Measurements from ENCODE around the gene PTGR3.

Gene PTGR3

DNA sequence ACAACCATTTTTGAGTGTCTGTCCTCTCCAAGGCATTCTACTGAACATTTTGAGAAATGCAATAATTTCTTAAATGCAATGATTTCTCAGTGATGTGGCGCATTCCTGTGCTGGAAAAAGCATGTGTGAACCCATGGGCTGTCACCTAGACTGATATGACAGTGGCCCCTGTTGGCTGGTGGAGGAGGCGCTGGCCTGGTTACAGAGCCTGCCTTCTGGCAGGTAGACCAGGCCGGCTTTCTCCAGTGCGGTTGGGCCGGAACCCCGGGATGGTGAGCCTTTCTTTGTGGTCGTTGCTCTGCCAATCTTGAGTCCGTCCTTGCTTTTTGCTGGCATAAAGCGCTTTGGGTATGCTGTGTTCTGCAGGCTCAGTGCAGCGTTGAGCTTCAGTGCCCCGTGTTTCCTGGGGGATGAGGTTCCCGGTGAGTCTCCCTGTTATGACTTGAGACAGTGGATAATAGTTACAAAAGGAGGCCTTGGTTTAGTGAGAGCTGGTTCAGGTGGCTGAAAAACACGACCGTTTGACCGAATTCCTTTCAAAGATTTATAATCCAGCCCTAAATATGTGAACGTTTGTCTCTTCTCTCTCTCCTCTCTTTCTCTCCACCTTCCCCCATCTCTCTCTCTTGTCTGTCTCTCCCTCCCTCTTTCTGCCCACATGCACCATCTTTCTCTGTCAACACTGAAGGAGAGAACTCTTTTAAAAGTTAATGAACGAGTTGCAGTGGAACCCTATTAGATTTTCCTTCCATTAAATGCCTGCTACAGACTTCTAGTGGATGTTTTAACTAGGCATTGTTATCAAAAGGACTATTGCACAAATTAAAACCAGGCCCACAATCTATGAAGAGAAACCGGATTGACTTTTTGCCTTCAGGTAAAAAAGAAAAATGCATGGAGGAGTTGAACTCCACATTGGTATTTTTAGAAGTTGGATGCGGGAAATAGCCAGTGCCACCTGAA is 35.7 kb upstream of the PTGR3 start:
- peaks cover 2% of the 10 kb centered on the region for H3K36me3 Mint-ChIP-seq
- H3K4me3 Mint-ChIP-seq: no peak overlapping the region
- H3K27me3 Mint-ChIP-seq: no peaks in the 10 kb centered on the region
- peaks cover 92% of the 10 kb centered on the region for H3K4me1 Mint-ChIP-seq
- peak overlapping the region; percentile 25 for H3K27ac Mint-ChIP-seq
- no peaks in the 10 kb centered on the region for H3K9me3 Mint-ChIP-seq

DNA sequence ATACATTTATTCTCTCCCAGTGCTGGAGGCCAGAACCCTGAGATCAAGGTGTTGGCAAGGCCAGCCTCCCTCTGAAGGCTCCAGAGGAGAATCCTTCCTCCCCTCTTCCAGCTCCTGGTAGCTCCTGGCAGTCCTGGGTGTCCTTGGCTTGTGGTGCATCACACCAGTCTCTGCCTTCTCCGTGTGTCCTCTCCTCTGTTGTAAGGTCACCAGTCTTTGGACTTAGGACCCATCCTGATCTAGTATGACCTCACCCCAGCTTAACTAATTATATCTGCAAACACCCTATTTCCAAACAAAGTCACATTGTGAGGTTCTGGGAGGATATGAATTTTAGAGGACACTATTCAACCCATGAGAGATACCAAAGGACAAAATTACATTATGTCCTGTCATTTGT is 32.8 kb upstream of the PTGR3 start:
- Mint-ChIP-seq H3K27ac (peak overlapping the region; percentile 23), H3K9me3 (no peaks in the 10 kb centered on the region), H3K4me3 (no peak overlapping the region), H3K36me3 (peaks cover 5% of the 10 kb centered on the region), H3K4me1 (peaks cover 80% of the 10 kb centered on the region), H3K27me3 (no peaks in the 10 kb centered on the region)

DNA sequence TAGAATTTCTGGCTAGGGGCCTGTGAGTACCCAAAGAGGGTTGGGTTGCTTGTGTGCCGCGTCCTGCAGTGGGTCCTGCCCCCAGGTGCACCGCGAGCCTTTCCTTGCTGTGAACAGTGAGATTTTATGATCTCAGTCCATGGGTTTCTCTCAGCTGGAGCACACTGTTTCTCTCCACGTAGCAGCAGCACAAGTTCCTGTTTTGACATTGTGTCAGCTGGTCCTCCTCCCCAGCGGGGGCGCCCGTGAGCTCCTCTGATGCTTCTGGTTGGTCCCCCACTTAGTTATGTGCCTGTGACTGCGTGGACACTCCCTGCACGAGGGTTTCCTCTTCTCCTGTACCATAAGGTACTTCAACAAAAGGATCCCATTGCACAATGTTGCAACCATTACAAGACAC is 31.5 kb upstream of the PTGR3 start:
- H3K4me3 Mint-ChIP-seq: no peak overlapping the region
- peaks cover 75% of the 10 kb centered on the region for H3K4me1 Mint-ChIP-seq
- H3K27ac Mint-ChIP-seq: no peak overlapping the region
- H3K27me3 Mint-ChIP-seq: no peaks in the 10 kb centered on the region
- no peaks in the 10 kb centered on the region for H3K9me3 Mint-ChIP-seq
- H3K36me3 Mint-ChIP-seq: peaks cover 5% of the 10 kb centered on the region

- no peaks in the 10 kb centered on the region for H3K27me3 Mint-ChIP-seq
- H3K27ac Mint-ChIP-seq: no peak overlapping the region
- H3K4me3 Mint-ChIP-seq: no peak overlapping the region
- peaks cover 65% of the 10 kb centered on the region for H3K4me1 Mint-ChIP-seq
- no peaks in the 10 kb centered on the region for H3K9me3 Mint-ChIP-seq
- H3K36me3 Mint-ChIP-seq: peaks cover 5% of the 10 kb centered on the region
These were observed 29.8 kb upstream of the PTGR3 start for GRCh38 chr18:75238786-75239185.

GRCh38 chr18:75238100-75238499 is 29.2 kb upstream of the PTGR3 start:
- Mint-ChIP-seq H3K4me1 (peaks cover 63% of the 10 kb centered on the region), H3K27ac (no peak overlapping the region)

GRCh38 chr18:75235896-75236295 is 27.0 kb upstream of the PTGR3 start:
- peaks cover 52% of the 10 kb centered on the region for H3K4me1 Mint-ChIP-seq
- H3K27ac Mint-ChIP-seq: no peak overlapping the region
- peaks cover 4% of the 10 kb centered on the region for H3K36me3 Mint-ChIP-seq
- no peaks in the 10 kb centered on the region for H3K9me3 Mint-ChIP-seq
- no peaks in the 10 kb centered on the region for H3K27me3 Mint-ChIP-seq
- no peak overlapping the region for H3K4me3 Mint-ChIP-seq

More at GRCh38 chr18:75238100-75238499, 29.2 kb upstream of the PTGR3 start:
- Mint-ChIP-seq H3K27me3 (no peaks in the 10 kb centered on the region), H3K4me3 (no peak overlapping the region), H3K36me3 (peaks cover 5% of the 10 kb centered on the region), H3K9me3 (no peaks in the 10 kb centered on the region)

DNA sequence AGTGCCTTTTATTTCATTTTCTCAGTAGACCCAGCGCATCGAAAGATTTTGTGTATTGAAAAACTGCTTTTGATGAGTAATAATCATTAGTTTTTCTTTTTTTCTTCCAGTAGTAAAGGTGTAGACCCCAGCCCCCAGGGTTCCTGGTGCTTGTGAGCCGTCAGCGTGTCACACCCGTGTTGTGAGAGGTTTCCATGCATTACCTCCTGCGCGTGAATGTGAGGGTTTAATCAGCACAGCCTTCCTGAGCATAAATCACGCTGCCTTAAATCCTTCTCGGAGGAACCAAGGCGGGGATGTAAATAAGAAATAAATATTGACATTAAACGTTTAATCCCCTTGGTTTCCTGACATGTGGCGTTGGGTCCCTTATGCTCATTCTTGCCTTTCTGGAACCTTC is 26.0 kb upstream of the PTGR3 start:
- Mint-ChIP-seq H3K27ac (no peak overlapping the region), H3K9me3 (no peaks in the 10 kb centered on the region), H3K36me3 (peaks cover 6% of the 10 kb centered on the region), H3K4me1 (peaks cover 53% of the 10 kb centered on the region), H3K27me3 (no peaks in the 10 kb centered on the region), H3K4me3 (no peak overlapping the region)

DNA sequence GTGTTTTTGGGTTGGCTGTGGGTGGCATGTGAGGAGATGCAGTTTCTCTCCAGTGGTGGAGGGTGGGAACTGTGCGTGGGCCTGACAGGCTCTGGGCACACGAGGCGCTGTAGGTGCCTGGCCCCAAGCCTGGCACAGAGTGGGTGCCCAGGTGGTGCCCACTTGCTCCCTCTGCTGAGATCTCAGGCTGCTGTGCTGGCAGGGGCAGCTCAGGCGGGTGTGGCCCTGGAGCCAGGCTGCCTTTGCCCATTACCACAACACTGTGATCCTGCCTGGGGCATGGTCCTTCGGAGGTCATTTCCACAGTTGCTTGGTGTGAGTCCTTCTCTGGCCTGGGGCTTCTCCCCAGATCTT is 22.1 kb upstream of the PTGR3 start:
- no peak overlapping the region for H3K27ac Mint-ChIP-seq
- H3K27me3 Mint-ChIP-seq: no peaks in the 10 kb centered on the region
- peaks cover 75% of the 10 kb centered on the region for H3K4me1 Mint-ChIP-seq
- H3K36me3 Mint-ChIP-seq: peaks cover 3% of the 10 kb centered on the region
- no peaks in the 10 kb centered on the region for H3K9me3 Mint-ChIP-seq
- H3K4me3 Mint-ChIP-seq: no peak overlapping the region

GRCh38 chr18:75230163-75231052 is 21.5 kb upstream of the PTGR3 start:
- Mint-ChIP-seq H3K4me3 (no peak overlapping the region), H3K27me3 (no peaks in the 10 kb centered on the region), H3K9me3 (no peaks in the 10 kb centered on the region), H3K27ac (peak overlapping the region; percentile 62), H3K36me3 (peaks cover 3% of the 10 kb centered on the region), H3K4me1 (peaks cover 74% of the 10 kb centered on the region)

DNA sequence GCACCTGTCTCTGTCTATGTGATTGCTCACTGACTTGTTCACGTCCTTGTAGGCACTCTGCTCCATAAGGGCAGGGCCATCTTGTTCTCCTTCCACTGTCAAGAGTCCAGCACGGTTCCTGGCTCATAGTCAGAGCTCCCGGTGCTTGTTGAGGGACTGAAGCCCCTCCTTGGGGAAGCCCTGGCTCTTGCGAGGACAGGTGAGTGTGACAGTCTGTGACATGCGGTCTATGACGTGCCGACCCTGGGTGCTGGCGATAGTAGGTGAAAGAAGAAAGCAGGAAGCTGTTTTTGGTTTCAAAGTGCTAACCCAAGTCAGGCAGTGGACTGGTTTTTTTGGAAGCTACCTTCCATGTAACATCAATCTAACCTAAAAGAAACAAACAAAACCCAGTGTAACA is 20.5 kb upstream of the PTGR3 start:
- Mint-ChIP-seq H3K27me3 (no peaks in the 10 kb centered on the region), H3K4me1 (peaks cover 80% of the 10 kb centered on the region), H3K36me3 (peaks cover 3% of the 10 kb centered on the region), H3K27ac (peak overlapping the region; percentile 26), H3K9me3 (no peaks in the 10 kb centered on the region), H3K4me3 (no peak overlapping the region)

DNA sequence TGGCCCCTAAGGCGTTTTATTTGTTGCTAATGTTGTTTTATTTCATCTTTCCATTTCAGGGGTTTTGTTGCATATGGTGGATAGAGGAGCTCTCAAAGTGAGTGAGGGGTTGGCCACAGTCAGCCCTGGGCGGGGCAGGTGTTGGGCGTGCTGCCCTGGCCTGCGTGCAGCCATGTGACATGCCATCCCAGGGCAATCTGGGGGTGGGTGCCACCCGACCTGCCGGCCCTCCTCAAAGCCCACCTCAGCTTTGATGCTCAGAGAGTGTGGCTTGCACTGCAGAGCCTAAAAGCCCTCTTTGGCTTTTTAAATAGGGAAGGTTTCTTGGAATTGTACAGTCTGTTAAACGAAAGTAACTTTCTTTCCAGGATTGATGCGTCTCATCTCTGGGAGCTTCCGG is 20.0 kb upstream of the PTGR3 start:
- Mint-ChIP-seq H3K27ac (no peak overlapping the region), H3K4me1 (peaks cover 81% of the 10 kb centered on the region), H3K9me3 (no peaks in the 10 kb centered on the region), H3K27me3 (no peaks in the 10 kb centered on the region), H3K36me3 (peaks cover 5% of the 10 kb centered on the region), H3K4me3 (no peak overlapping the region)

DNA sequence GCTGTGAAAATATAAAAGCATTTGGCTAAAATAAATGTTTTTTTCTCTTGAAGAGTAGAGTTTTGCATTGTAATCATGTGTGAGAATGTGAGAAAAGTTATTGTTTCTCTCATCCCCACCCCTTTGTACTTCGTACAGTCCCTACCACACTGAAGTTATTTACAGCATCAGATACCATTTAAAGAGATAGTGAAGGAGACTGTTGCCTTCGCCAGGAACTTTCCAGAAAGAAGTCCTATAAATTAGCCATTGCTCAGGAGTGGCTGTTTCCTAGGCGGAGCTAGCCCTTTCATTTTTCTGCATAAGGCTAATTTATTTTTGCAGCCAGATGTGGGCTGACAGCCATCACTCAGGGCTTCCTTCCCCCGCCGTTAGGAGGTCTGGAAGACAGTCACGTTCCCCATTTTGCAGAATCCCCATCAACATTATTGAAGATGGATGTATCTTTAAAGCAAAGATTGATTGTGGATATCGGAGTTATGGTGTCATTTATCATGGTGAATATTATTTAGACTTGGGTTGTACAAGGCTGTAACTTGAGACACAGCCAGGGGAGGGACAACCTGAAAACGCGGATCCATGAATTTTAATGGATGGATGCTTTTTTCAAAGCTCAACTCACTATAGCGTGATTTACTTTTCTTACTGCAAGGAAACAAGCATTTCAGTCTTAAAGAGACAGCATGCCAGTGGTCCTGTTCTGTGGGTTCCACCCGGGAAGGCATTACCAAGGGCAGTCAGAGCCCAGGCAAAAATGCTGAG is 18.8 kb upstream of the PTGR3 start:
- H3K4me1 Mint-ChIP-seq: peaks cover 85% of the 10 kb centered on the region
- H3K27ac Mint-ChIP-seq: peak overlapping the region; percentile 51
- peak overlapping the region; percentile 63 for H3K4me3 Mint-ChIP-seq
- H3K36me3 Mint-ChIP-seq: peaks cover 5% of the 10 kb centered on the region
- H3K27me3 Mint-ChIP-seq: no peaks in the 10 kb centered on the region
- no peaks in the 10 kb centered on the region for H3K9me3 Mint-ChIP-seq

- peak overlapping the region; percentile 32 for H3K27ac Mint-ChIP-seq
- H3K27me3 Mint-ChIP-seq: no peaks in the 10 kb centered on the region
- peak overlapping the region; percentile 63 for H3K4me3 Mint-ChIP-seq
- peaks cover 86% of the 10 kb centered on the region for H3K4me1 Mint-ChIP-seq
- H3K9me3 Mint-ChIP-seq: no peaks in the 10 kb centered on the region
- H3K36me3 Mint-ChIP-seq: peaks cover 5% of the 10 kb centered on the region
These were observed 18.0 kb upstream of the PTGR3 start for GRCh38 chr18:75226956-75227316.

DNA sequence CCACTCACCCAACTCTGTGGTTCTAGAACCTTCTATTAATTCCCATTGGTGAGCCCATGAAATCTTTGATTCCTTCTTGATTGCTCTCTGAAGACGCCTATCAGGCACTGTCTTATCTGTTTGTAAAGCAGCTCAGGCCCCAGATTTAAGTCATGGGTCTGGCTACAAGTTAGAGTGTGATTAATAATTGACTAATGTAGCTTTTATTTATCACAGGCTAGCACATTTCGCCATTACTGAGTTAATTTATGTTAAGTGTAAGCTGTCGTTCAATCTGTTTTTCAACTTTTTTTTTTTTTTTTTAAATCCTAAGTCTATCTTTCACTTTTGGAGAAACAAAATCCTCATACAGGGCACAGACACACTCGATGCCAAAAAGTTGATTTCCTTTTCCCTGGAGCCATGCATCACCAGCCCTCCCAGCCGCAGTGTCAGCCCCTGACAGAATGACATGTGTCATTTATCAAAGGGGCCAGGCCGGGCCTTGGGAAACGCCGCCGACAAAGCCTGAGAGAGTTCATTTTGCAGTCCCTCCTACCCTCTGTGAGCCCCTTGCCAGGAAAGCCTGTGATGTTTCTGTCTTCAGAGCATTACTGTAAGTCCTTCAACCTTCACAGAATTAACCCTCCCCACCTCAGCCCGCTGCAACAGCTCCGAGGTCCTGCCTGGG is 17.5 kb upstream of the PTGR3 start:
- Mint-ChIP-seq H3K27me3 (no peaks in the 10 kb centered on the region), H3K36me3 (peaks cover 5% of the 10 kb centered on the region), H3K9me3 (no peaks in the 10 kb centered on the region), H3K4me1 (peaks cover 91% of the 10 kb centered on the region), H3K4me3 (peak overlapping the region; percentile 63), H3K27ac (peak overlapping the region; percentile 32)
